Sigmoid colon (tissue), 4 donors: Measurements from ENCODE around the gene TCEAL3.

ENCODE experiments used
- POLR2AphosphoS5 ChIP-seq, 4 donors: sonication (generic); formaldehyde crosslinking; IDR thresholded peaks; one replicate each; pipeline ENCODE4 v1.6.1; 2017; ENCODE audit warnings: antibody characterized with exemption in 4 of 4
- TF ChIP-seq, protein P1 (sequence below), 4 experiments: fragments of 450-650 bp in 3 of 4; fragments of 200-600 bp in 1 of 4; IDR thresholded peaks; one replicate each; pipeline ENCODE4 v1.5.1; 2016 to 2019; ENCODE audit warnings: antibody characterized with exemption in 4 of 4, mild to moderate bottlenecking in 3 of 4, moderate library complexity in 2 of 4

DNA sequence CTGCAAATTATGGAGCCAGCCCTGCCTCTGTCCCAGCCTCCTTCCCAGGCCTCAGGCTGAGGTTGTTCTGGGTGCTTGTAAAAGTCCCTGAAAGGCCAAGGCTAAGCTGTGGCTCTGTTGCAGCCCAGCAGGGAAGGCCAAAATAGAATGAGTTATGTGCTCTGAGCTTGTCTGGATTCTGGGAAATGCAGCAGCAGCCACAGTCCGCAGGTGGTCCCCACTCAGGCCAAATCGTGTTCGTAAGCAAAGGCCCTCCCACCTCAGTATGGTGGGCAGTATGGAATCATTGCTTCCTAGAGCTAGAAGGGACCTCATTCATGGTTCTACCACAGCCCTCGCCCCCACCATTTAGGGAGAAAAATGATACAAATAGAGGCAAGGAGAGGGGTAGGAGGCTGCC lies 16.3 kb downstream of the TCEAL3 start:
- TF ChIP-seq, protein P1, sequence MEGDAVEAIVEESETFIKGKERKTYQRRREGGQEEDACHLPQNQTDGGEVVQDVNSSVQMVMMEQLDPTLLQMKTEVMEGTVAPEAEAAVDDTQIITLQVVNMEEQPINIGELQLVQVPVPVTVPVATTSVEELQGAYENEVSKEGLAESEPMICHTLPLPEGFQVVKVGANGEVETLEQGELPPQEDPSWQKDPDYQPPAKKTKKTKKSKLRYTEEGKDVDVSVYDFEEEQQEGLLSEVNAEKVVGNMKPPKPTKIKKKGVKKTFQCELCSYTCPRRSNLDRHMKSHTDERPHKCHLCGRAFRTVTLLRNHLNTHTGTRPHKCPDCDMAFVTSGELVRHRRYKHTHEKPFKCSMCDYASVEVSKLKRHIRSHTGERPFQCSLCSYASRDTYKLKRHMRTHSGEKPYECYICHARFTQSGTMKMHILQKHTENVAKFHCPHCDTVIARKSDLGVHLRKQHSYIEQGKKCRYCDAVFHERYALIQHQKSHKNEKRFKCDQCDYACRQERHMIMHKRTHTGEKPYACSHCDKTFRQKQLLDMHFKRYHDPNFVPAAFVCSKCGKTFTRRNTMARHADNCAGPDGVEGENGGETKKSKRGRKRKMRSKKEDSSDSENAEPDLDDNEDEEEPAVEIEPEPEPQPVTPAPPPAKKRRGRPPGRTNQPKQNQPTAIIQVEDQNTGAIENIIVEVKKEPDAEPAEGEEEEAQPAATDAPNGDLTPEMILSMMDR (IDR thresholded peaks at IDR 0.05): no peak
- no peak for TF ChIP-seq POLR2AphosphoS5 (IDR thresholded peaks at IDR 0.05)
